Germinal center (tissue), 1 donor: ENCODE results near the gene ARFIP1.
"Not testable (repeated sequence)": the region's sequence is repeated elsewhere in the genome, so short reads cannot be mapped to it uniquely, and the experiment has no call there.

Experiments
- DNase-seq: peaks from one replicate; pipeline ENCODE4 v3.0.0; 2012; ENCODE audit warnings: mixed read lengths, low spot score

The ARFIP1 gene, protein sequence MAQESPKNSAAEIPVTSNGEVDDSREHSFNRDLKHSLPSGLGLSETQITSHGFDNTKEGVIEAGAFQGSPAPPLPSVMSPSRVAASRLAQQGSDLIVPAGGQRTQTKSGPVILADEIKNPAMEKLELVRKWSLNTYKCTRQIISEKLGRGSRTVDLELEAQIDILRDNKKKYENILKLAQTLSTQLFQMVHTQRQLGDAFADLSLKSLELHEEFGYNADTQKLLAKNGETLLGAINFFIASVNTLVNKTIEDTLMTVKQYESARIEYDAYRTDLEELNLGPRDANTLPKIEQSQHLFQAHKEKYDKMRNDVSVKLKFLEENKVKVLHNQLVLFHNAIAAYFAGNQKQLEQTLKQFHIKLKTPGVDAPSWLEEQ

DNA sequence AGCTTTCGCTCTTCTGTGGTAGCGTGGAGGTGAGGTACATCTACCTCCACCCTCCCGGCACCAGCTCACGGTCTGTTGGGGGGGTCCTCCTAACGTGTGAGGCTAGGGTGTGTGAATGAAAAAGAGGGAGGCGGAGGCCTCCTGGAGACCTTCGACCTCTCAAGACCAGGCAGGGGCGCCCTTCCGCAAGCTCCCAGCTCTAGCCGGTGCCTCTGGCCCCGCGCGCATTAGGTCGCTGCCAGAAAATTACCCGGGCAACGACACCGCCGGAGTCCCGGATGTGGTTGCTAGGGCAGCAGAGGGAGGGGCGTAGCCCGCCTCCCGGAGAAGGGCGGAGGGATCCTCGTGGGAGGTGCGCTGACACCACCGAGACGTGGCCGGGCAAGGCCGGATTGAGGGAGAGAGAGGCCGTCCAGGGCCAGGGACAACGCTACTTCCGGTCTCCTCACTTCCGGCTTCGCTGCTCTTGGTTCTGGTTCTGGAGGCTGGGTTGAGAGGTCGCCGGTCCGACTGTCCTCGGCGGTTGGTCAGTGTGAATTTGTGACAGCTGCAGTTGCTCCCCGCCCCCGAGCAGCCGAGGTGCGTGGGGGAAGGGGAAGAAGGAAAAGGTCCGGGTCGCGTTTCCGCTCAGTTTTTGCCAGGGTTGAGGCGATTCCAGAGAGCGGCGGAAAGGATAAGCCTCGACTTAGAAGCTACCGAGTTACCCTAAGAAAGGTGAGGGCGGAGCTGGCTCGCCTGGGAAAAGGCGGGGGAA lies at the start of gene ARFIP1, which contains the start of gene TIGD4:
ARFIP1 (plus strand) TSS at position 442 of the 754 bp plus-strand sequence. CDS start 49,680 bp downstream, outside the sequence.
TIGD4 (minus strand) TSS at position 218 of the 754 bp plus-strand sequence. CDS start 8,726 bp downstream, outside the sequence.
- DNase-seq: peak; percentile 92

DNA sequence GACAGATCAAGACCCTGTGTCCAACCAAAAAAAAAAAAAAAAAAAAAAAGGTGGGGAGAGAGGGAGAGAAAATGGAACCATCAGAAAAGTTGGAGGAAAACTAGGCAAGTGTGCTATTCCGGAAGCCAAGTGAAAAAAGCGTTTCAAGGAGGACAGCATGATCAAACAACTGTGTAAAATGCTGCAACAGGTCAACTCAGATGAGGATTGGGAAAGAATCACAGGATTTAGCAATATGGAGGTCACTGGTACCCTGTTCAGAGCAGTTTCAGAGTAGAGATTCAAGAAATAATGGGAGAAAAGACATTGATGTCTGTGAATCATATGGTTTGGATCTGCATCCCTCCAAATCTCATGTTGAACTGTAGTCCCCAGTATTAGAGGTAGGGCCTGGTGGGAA lies 47.8 kb upstream of the ARFIP1 start:
- DNase-seq: no peak

DNA sequence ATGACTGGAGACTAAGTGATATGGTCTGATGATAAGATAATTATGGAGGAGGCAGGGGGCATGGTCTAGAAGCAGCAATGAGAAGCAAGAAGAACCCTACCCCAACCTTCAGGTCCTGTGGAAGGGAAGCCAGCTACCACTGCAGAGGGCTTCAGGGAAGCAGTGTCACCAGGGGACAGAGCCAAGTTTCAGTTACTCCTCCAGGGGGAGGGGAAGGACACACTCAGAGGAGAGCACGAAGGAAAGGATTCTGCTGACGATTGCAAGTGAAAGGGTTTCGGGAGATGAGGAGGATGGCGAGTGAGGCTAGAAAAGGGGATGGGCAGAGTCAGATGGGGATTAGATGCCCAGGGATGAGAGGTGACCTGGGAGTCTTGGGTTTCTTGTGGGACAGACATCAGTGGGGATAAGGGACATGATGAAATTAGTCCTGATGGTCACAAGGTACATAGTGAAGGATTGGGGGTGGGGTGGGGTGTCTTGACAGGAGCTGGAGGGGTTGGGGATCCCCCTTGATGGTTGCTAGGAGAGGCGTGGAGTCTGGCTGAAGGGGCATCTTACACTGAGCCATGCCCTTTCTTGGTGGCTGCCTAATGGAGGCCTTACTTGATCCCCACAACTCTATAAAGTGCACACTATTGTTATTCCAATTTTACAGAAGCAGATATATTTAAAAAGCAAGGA lies 45.6 kb upstream of the ARFIP1 start:
- DNase-seq: no peak

DNA sequence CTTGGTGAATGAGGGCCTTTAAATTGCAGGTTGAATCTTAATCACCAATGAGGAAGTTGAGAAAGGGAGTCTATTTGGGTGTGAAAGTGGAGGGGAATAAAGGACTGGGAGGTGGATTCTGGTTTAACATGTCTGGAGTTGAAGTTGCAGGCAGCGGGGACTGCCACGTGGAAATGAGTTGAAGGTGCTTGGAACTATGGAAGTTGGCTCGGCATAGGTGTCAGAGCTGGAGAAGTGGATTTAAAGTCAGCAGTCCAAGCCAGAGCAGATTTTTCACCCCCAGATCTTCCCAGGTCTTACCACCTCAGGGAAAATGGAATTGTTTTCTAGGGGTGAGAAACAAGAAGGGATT lies 45.1 kb upstream of the ARFIP1 start:
- DNase-seq: no peak

DNA sequence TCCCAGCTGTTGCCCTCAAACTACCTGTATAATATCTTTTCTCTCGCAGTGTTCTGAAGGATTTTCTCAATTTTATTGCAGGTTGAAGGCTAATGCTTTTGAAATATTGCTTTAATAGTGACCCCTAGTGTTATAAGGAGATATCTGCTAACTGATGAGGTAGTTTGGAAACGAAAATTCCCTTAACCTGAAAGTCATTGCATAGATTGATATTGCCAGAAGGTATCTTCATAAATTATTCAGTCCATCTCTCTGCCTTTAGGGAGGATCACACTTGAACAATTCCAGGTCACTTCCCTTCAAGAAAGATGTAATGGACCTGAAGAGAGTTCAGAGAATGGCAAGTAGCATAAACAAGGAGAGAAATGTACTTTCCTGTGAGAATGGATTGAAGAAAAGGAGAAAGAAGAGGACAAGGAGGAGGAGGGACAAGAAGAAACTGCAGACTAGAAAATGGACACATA lies 44.3 kb upstream of the ARFIP1 start:
- DNase-seq: peak; percentile 40

DNA sequence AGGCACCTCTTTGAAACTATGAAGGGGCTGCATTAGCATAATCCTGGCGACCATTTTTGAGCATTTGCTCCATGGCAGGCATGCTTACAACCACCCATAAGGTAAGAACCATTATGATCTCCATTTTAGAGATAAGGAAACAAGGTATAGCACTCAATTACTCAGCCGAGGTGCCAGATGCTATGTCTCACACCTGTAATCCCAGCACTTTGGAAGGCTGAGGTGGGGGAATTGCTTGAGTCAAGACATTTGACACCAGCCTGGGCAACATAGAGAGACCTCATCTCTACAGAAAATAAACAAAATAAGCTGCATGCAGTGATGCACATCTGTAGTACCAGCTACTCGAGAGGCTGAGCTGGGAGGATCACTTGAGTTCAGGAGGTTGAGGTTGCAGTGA lies 43.8 kb upstream of the ARFIP1 start:
- no peak for DNase-seq

DNA sequence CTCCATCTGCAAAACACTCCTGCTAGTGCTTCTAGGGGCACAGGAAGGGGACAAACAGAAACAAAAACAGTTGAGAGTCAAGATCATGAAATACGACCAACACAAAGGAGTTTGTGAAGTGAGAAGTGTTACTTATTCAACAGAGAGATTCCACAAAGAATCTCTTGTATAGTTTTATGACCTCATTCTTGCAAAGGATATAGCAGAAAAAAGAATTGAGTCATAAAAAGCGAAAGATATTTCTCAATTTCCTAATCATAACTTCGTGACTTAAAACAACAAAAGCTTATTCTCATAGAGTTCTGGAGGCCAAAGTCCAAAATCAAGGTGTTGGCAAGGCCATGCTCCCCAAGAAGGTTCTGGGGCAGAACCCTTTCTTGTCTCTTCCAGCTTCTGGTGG lies 40.9 kb upstream of the ARFIP1 start:
- no peak for DNase-seq

DNA sequence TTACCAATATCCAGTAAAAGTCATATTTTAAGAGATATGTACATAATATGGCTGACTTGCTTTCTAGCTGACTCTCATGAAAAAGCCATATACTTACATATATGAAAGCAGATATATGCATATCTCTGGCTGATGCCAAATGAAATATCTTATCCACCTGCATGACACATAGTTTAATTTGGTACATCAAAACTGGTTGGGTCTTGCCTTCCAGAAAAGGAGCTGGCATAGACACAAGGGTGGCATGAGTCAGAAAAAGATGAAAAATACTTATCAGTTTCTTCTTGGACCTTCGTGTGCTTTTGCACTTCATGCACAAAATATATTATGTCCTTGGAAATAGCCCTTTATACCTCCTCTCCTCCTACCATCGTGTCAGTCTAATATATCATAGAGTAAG lies 32.3 kb upstream of the ARFIP1 start:
- DNase-seq: no peak

DNA sequence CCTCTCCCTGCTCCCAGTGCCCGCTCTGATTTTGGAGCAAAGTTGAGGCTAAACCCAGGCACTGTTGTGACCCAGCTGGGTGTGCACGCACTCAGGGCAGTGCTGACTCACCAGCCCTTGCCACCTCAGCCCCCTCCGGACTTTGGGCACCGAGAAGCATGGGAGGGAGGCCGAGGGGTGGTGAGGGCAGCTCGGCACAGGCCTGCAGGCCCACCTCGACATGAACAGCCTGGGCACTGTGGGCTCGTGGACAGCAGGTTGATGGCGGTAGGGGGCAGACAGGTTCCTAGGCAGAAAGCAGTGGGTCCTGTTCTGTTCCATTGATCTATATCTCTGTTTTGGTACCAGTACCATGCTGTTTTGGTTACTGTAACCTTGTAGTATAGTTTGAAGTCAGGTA lies 31.1 kb upstream of the ARFIP1 start:
- no peak for DNase-seq

DNA sequence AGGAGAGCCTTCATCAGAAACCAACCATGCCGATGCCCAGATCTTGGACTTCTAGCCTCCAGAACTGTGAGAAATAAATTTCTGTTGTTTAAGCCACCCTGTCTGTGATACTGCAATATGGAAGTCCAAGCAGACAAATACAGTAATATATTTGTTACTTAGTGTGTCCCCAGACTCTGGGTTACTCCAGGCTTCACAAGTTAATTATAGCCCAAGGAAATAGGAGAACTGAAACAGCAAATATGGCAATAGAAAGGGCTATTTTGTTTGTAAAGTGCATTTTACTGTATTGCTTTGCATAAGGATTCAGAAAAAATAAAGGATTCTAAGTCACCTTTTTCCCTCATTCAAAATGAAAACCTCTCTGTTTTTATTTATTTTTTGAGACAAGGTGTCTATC lies 16.0 kb upstream of the ARFIP1 start:
- DNase-seq: no peak

DNA sequence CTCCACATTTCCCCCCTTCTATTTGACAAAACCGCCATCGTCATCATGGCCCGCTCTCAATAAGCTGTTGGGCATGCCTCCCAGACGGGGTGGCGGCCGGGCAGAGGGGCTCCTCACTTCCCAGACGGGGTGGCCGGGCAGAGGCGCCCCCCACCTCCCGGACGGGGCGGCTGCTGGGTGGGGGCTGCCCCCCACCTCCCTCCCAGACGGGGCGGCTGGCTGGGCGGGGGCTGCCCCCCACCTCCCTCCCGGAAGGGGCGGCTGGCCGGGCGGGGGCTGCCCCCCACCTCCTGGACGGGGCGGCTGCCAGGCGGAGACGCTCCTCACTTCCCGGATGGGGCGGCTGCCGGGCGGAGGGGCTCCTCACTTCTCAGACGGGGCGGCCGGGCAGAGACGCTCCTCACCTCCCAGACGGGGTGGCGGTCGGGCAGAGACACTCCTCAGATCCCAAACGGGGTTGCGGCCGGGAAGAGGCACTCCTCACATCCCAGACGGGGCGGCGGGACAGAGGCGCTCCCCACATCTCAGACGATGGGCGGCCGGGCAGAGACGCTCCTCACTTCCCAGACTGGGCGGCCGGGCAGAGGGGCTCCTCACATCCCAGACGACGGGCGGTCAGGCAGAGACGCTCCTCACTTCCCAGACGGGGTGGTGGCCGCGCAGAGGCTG lies 14.6 kb upstream of the ARFIP1 start:
- not testable (repeated sequence) for DNase-seq

DNA sequence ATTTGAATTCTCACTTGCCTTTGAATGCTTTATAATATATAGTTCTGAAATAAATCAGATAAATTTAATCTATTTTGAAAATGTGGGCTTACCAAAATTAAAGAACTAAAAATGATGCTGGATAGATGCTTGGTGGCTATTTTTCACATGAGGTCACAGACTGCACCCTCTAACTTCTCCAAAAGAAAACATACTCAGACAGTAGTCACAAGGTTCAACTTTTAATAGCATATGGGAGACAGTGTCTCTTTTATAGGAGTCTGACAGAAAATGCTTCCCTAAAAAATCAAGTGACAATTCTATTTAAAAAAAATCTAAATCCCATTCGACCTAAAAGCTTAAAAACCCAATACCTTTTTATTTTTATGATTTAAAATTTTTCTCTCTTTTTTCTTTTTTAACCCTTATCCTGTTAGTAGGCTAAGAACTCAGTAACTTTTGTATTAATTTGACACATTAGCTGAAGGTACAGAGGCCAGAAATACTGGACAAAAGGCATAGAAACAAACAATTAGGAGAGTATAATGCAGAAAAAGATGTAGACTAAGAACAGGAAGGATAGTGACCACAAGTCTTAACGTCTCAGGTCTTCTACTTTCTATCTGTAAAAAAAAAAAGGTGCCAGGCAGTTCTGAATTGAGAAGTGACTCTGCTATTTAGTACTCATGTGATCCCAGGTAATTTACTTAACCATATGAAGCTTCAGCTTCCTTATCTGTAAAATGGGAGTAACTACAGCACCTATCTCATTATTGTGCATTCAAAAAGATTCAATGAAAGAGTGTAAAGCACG lies 7.8 kb upstream of the ARFIP1 start:
- no peak for DNase-seq

DNA sequence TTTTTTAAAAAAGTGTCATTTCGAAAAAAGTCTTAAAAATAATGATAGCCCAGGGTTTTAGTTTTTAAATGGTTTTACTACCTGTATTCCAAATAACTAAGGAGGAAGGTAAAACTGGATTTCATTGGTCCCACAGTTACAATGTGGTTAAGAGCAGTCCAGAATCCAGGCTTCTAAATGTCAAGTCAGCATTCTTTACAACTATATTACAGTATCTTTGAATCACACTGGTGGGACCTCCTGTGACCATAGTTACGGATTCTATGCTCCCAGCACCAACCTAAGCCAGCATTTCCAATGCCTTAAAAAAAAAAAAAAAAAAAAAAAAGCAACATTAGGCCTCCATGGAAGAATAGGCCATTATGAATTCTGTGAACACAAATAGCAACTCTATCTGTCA lies 6.4 kb upstream of the ARFIP1 start:
- DNase-seq: no peak

DNA sequence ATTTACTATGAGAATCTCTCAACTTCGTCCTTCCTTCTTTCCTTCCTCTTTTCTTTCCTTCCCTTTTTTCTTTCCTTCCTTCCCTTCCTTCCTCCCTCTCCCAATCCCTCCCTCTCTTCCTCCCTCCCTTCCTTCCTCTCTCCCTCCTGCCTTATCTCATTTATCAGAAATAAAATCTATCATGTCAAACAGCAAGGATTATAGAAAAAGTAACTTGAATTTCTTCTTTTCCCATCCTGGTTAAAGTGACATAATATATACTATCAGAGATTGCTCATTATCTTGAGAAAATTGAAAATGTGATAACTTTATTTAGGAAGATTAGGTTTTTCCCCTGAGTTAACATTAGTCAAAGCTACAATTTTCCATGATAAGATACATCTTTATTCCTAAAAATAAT lies 5.8 kb upstream of the ARFIP1 start:
- DNase-seq: no peak

DNA sequence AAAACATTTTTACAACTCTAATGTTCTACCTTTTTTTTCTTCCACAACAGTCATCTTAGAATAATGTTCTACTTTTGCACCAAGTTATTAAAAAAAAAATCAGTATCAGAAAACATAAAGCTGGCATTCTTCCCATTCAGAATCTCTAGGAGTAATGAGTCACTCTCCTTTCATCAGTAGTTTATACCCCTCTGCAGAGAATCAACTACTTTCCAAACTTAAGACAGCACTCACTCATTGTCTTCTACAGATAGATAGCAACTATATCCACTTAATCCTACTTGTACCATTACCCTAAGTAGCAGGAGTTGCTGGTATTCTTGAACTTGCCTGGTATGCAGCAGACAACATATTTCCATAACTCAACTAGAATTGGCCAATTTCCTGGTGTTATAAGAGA lies 3.4 kb upstream of the ARFIP1 start:
- no peak for DNase-seq

DNA sequence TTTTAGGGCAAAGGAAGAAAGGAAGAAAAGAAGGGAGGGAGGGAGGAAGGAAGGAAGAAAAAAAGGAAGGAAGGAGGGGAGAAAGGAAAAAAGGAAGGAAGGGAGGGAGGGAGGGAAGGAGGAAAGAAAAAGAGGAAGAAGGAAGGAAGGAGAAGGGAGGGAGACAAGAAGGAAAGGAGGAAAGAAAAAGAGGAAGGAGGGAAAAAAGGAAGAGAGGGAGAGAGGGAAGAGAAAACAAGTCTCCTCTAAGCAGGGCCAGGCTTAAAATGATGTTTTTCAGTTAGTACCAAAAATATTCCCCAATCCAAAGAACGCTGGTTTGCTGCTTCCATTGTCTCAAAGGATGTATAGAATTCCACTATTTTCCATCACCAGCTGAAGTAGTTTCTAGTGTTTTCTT lies 2.3 kb upstream of the ARFIP1 start:
- no peak for DNase-seq

DNA sequence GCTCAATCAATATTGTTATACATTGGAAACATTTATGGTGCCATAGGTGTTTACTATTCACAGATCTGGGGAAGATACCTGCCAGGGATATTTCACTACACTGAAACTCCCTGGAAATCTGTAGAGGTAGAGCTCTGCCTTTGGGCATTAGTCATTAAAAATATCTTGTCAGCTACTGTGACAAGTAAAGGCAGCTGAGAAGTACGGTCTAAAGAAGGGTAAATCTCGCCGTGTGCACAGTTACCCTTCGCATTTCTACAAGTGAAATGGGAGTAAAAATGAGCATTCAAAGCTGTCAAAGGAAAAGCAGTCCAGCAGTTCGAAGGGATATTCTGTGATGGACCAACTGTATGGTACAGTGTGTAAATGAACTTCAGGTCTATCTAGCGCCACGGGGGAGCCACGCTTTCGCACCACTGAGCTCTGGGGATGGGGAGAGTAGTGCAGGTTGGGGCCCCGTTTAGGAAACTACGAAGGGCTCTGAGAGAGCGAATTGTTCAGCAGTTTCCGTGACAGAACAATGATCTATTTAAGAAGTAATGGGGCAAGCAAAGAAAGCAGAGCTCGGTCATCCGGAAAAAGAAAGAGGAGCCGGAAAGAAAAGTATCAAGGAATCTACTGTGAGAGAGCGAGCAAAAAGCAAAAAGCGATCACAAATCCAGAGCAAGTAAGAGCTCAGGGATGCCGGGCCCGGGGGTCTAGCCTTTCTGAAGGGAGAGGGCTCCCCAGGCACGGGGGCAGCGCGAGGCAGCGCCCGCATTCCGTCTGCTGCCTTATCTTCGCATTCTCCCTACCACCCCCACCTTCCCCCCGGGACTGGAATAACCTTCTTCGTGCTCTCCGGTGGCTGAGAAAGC lies 870 bp upstream of the ARFIP1 start:
- DNase-seq: peak; percentile 25

DNA sequence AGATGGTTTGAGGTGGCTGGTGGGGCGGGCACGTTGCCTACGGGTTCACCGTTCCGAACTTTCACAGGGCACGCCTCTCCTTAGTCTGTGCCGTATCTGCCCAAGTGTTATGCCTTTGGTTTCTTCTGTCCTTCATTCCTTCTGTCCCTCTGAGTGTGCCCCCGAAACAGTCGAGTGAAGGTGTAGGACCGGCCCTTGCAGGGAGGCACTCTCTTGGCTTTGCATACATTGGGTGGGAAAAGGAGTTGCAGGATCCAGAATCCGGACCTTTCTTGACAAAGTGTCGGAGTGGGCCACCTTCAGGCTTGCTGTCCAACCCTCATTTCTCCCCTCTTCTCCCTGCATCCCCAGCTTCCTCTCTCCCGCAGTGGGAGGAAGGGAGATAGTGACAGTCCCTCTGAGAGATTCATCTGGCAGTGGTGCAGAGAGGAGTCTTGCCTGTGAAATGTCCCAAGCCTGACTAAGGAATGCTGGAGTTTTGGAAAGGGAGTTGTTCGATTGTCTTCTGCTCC lies 569 bp downstream of the ARFIP1 start:
- no peak for DNase-seq

DNA sequence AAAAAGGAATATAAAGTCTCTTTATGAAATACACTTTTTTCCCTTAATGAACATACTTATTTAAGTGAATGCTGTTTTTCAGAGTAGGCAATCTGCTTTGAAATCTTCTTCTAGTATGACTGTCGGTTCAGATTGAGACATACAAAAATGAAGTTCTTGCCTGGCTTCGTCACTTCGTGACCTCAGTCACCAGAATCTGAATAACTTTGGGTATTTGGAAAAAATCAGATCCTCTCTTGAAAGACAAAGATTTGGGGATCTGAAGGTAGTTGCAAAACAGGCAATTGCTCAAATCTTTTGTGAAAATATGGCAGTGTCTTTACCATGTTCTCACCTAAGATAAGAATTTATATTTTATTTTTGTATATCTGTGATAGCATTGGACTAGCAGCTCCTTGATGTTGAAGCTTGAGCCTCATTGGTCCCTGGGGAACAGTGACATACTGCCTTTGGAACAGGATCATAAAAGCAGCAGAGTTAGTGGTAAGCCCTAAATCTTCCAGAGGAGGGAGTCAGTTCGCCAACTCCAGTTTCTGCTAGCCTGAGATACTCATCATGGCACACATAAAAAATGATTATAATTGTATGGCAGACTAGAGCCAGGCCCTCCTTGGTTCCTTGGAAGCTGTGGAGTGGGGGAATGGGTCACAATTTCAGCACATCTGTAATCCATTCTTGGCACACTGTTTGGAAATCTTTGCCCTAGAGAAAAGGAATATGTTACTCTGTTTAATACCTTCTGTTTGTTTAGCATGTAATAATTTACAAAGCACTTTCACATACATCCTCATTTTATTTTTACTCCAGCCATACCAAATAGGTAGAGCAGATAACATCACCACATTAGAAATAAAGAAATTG lies 5.0 kb downstream of the ARFIP1 start:
- no peak for DNase-seq
